Measurements from ENCODE around the gene C4orf46.

The C4orf46 gene

DNA sequence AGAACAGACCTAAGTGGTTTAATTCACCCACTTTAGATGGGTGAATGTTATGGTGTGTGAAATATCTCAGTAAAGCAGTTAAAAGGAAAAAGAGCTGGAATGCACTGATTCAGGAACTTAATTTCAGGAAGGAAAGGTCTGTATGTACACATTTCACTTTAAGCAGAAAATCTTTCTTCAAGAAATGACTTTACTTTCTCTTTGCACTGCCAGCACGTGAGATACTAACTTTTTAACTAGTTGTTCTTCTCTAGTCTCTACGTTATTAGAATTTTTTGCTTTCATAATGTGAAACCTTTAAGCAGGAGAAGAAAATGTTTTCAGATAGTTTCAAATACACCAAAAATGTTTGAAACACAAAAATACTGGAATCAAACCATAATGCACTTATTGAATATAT, 18.8 kb downstream of the C4orf46 start:
- Histone ChIP-seq H3K9me3 (ENCODE audit: control insufficient read depth, insufficient read depth, low read length) (no peaks in the 10 kb centered on the region), H3K36me3 (ENCODE audit: control insufficient read depth, insufficient read depth, low read length) (no peaks in the 10 kb centered on the region), H3K4me3 (ENCODE audit: low read depth, low read length) (no peak overlapping the region), H3K27me3 (ENCODE audit: control insufficient read depth, insufficient read depth, low read length) (no peaks in the 10 kb centered on the region), H3K9ac (ENCODE audit: low read depth, low read length) (no peak overlapping the region), H3K4me1 (ENCODE audit: control insufficient read depth, insufficient read depth, low read length) (peaks cover 7% of the 10 kb centered on the region), H3K27ac (ENCODE audit: low read depth, low read length) (no peak overlapping the region)

DNA sequence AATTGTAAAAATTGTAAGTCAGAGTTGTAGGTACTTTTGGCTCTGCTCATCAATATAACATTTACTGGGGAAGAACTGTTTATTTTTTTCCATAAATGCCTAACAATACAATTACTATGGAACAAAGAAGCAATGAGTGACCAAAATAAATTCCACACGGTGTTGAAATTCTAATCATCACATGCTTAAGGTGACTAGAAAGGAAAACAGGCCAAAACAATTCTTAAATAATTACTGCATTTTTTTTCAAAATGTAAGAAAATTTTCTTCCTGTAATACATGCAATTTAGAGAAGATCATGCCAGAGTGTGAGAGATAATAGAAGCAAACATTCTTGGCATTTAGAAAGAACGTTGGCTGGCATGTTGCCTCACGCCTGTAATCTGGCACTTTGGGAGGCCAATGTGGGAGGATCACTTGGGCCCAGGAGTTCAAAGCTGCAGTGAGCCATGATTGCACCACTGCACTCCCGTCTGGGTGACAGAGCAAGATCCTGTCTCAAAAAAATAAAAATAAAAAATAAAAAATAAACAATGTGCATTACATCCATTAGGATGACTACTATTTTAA, 22.5 kb downstream of the C4orf46 start:
- no peaks in the 10 kb centered on the region for H3K27me3 ChIP-seq (ENCODE audit: control insufficient read depth, insufficient read depth, low read length)
- no peak overlapping the region for H3K4me3 ChIP-seq (ENCODE audit: low read depth, low read length)
- H3K27ac ChIP-seq (ENCODE audit: low read depth, low read length), result no peak overlapping the region
- no peaks in the 10 kb centered on the region for H3K36me3 ChIP-seq (ENCODE audit: control insufficient read depth, insufficient read depth, low read length)
- no peaks in the 10 kb centered on the region for H3K9me3 ChIP-seq (ENCODE audit: control insufficient read depth, insufficient read depth, low read length)
- H3K4me1 ChIP-seq (ENCODE audit: control insufficient read depth, insufficient read depth, low read length), result no peaks in the 10 kb centered on the region
- no peak overlapping the region for H3K9ac ChIP-seq (ENCODE audit: low read depth, low read length)

DNA sequence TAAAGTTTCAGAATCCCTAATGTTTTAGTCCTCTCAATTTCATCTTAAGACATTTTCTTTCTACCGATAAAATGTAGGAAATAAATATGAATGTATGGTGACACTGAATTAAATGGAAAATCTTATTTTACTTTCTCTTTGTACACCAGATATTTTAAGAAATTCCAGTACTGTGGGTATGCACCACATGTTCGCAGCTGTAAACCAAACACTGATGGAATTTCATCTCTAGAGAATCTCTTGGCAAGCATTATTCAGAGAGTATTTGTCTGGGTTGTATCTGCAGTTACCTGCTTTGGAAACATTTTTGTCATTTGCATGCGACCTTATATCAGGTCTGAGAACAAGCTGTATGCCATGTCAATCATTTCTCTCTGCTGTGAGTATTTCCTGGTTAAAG, 26.9 kb downstream of the C4orf46 start:
- Histone ChIP-seq H3K9ac (ENCODE audit: low read depth, low read length) (no peak overlapping the region), H3K27ac (ENCODE audit: low read depth, low read length) (no peak overlapping the region), H3K4me1 (ENCODE audit: control insufficient read depth, insufficient read depth, low read length) (no peaks in the 10 kb centered on the region), H3K9me3 (ENCODE audit: control insufficient read depth, insufficient read depth, low read length) (no peaks in the 10 kb centered on the region), H3K36me3 (ENCODE audit: control insufficient read depth, insufficient read depth, low read length) (no peaks in the 10 kb centered on the region), H3K4me3 (ENCODE audit: low read depth, low read length) (no peak overlapping the region), H3K27me3 (ENCODE audit: control insufficient read depth, insufficient read depth, low read length) (no peaks in the 10 kb centered on the region)

DNA sequence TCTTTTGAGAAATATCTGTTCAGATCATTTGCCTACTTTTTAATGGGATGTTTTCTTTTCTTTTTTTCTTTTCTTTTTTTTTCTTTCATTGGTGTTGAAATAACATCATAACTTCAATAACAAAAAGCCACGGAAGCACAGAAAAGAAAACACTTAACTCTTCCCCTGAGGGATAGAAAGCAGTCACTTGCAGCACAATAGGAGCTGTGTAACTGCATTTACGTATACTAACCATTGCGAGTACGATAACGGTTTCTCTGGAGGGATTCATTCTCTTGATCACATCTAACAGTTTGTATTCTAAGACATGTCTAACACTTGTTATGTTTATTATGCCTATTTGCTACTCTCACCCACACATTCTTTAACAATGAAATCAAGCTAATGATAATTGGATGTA, 27.3 kb downstream of the C4orf46 start:
- no peaks in the 10 kb centered on the region for H3K36me3 ChIP-seq (ENCODE audit: control insufficient read depth, insufficient read depth, low read length)
- H3K27ac ChIP-seq (ENCODE audit: low read depth, low read length), result no peak overlapping the region
- no peak overlapping the region for H3K4me3 ChIP-seq (ENCODE audit: low read depth, low read length)
- no peaks in the 10 kb centered on the region for H3K27me3 ChIP-seq (ENCODE audit: control insufficient read depth, insufficient read depth, low read length)
- H3K9ac ChIP-seq (ENCODE audit: low read depth, low read length), result no peak overlapping the region
- no peaks in the 10 kb centered on the region for H3K9me3 ChIP-seq (ENCODE audit: control insufficient read depth, insufficient read depth, low read length)
- H3K4me1 ChIP-seq (ENCODE audit: control insufficient read depth, insufficient read depth, low read length), result no peaks in the 10 kb centered on the region

DNA sequence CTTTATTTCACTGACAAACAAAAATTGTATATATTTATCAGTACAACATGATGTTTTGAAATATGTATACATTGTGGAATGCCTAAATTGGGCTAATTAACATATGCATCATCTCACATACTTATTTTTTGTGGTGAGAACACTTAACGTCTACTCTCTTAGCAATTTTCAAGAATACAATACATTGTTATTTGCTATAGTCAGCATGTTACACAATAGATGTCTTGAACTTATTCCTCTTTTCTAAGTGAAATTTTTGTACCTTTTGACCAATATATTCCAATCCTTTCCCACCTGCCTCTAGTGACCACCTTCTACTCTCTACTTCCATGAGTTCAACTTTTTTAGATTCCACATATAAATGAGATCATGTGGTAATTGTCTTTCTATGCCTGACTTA, 35.1 kb downstream of the C4orf46 start:
- Histone ChIP-seq H3K27ac (ENCODE audit: low read depth, low read length) (no peak overlapping the region), H3K27me3 (ENCODE audit: control insufficient read depth, insufficient read depth, low read length) (no peaks in the 10 kb centered on the region), H3K36me3 (ENCODE audit: control insufficient read depth, insufficient read depth, low read length) (no peaks in the 10 kb centered on the region), H3K9ac (ENCODE audit: low read depth, low read length) (no peak overlapping the region), H3K4me1 (ENCODE audit: control insufficient read depth, insufficient read depth, low read length) (no peaks in the 10 kb centered on the region), H3K9me3 (ENCODE audit: control insufficient read depth, insufficient read depth, low read length) (no peaks in the 10 kb centered on the region), H3K4me3 (ENCODE audit: low read depth, low read length) (no peak overlapping the region)

DNA sequence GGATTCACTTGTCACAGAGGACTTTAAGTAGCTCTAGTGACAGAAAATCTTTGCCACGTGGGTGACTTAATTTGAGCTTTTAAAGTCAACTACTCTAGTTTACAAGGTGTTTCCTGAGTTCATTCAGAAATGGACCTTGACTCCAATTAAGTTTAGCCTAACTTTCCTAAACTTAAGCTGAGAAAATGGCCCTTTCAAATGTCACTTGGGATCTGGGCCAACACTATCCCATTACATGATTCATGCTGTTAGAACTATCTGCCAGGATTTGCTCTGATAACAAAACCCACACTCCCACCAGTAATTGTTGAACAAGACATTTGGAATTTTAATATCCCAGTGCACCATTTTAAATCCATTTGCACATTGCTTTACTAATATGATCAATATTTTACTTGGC, 40.8 kb downstream of the C4orf46 start:
- Histone ChIP-seq H3K27me3 (ENCODE audit: control insufficient read depth, insufficient read depth, low read length) (no peaks in the 10 kb centered on the region), H3K9me3 (ENCODE audit: control insufficient read depth, insufficient read depth, low read length) (no peaks in the 10 kb centered on the region), H3K4me3 (ENCODE audit: low read depth, low read length) (no peak overlapping the region), H3K36me3 (ENCODE audit: control insufficient read depth, insufficient read depth, low read length) (no peaks in the 10 kb centered on the region), H3K27ac (ENCODE audit: low read depth, low read length) (no peak overlapping the region), H3K9ac (ENCODE audit: low read depth, low read length) (no peak overlapping the region), H3K4me1 (ENCODE audit: control insufficient read depth, insufficient read depth, low read length) (no peaks in the 10 kb centered on the region)

DNA sequence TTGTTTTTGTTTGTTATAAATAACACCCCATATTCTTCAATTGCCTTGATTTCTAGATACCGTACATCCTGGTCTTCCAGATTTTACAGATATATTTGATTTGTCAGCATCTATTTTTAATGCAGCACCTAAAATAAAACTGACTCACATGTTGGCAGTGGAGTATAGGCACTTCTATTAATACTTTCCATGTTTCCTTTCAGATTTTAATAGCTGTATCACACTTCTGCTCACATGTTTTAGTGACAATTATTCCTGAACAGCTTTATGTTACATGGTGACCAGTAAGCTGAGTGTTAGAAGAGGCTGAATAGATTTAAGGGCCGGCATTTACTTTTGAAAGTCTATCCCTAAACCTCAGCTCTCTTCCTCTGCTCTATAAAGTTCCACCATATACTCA, 46.1 kb downstream of the C4orf46 start:
- Histone ChIP-seq H3K9me3 (ENCODE audit: control insufficient read depth, insufficient read depth, low read length) (no peaks in the 10 kb centered on the region), H3K4me1 (ENCODE audit: control insufficient read depth, insufficient read depth, low read length) (peaks cover 7% of the 10 kb centered on the region), H3K4me3 (ENCODE audit: low read depth, low read length) (no peak overlapping the region), H3K36me3 (ENCODE audit: control insufficient read depth, insufficient read depth, low read length) (no peaks in the 10 kb centered on the region), H3K9ac (ENCODE audit: low read depth, low read length) (no peak overlapping the region), H3K27me3 (ENCODE audit: control insufficient read depth, insufficient read depth, low read length) (no peaks in the 10 kb centered on the region), H3K27ac (ENCODE audit: low read depth, low read length) (no peak overlapping the region)

DNA sequence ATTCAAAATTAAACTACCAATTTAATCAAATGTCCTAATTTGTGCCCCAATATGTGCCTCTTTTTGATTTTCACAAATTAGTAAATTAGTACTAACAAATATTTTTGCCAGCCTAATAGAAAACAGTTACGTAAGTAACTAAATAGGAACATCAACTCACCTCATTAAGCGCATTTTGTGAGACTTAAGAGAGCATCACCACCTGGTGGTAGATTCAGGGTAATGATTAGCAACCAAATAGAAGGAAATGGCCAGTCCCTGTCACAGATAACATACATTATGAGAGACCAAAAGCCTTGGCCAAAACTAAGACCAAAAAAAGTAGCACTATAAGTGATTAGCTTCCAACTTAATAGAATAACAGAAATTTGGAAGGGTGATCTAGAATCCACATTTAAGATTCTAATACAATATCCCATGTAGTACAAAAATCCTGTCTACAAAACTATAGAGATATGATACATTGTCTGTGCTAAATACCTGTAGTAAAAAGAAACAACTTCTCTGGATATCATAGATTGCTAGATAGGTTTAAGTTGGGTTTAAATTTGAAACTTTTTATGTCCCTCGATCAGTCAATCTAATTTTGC, 46.7 kb downstream of the C4orf46 start:
- Histone ChIP-seq H3K4me1 (ENCODE audit: control insufficient read depth, insufficient read depth, low read length) (peaks cover 7% of the 10 kb centered on the region), H3K4me3 (ENCODE audit: low read depth, low read length) (no peak overlapping the region), H3K27me3 (ENCODE audit: control insufficient read depth, insufficient read depth, low read length) (no peaks in the 10 kb centered on the region)

DNA sequence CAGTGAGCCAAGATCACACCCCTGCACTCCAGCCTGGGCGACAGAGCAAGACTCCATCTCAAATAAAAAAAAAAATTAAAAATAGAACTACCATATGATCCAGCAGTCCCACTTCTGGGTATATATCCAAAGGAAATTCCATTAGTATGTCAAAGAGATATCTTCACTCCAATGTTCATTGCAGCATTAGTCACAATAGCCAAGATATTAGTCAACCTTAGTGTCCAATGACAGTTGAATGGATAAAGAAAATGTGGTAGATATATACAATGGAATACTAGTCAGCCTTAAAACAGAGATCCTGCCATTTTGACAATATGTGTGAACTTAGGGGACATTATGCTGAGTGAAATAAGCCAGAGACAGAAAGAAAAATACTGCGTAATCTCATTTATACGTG, 49.4 kb downstream of the C4orf46 start:
- no peak overlapping the region for H3K27ac ChIP-seq (ENCODE audit: low read depth, low read length)
- H3K4me1 ChIP-seq (ENCODE audit: control insufficient read depth, insufficient read depth, low read length), result peaks cover 7% of the 10 kb centered on the region
- H3K4me3 ChIP-seq (ENCODE audit: low read depth, low read length), result no peak overlapping the region
- H3K27me3 ChIP-seq (ENCODE audit: control insufficient read depth, insufficient read depth, low read length), result no peaks in the 10 kb centered on the region
- H3K9me3 ChIP-seq (ENCODE audit: control insufficient read depth, insufficient read depth, low read length), result no peaks in the 10 kb centered on the region
- H3K36me3 ChIP-seq (ENCODE audit: control insufficient read depth, insufficient read depth, low read length), result no peaks in the 10 kb centered on the region
- no peak overlapping the region for H3K9ac ChIP-seq (ENCODE audit: low read depth, low read length)

More for the DNA sequence above, 46.7 kb downstream of the C4orf46 start:
- Histone ChIP-seq H3K9ac (ENCODE audit: low read depth, low read length) (no peak overlapping the region), H3K36me3 (ENCODE audit: control insufficient read depth, insufficient read depth, low read length) (no peaks in the 10 kb centered on the region), H3K9me3 (ENCODE audit: control insufficient read depth, insufficient read depth, low read length) (no peaks in the 10 kb centered on the region), H3K27ac (ENCODE audit: low read depth, low read length) (no peak overlapping the region)

DNA sequence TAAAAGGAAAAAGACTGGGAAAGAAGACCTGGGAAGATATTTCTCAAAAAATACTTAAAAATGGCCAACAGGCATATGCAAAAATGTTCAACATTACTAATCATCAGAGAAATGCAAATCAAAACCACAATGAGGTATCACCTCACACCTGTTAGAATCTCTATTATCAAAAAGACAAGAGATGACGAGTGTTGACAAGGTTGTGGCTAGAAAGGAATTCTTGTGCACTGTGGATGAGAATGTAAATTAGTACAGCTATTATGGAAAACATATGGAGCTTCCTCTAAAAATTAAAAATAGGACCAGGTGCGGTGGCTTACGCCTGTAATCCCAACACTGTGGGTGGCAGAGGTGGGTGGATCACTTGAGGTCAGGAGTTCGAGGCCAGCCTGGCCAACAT, 50.0 kb downstream of the C4orf46 start:
- H3K9ac ChIP-seq (ENCODE audit: low read depth, low read length), result no peak overlapping the region
- no peak overlapping the region for H3K4me3 ChIP-seq (ENCODE audit: low read depth, low read length)
- no peaks in the 10 kb centered on the region for H3K27me3 ChIP-seq (ENCODE audit: control insufficient read depth, insufficient read depth, low read length)
- H3K4me1 ChIP-seq (ENCODE audit: control insufficient read depth, insufficient read depth, low read length), result peaks cover 7% of the 10 kb centered on the region
- no peaks in the 10 kb centered on the region for H3K9me3 ChIP-seq (ENCODE audit: control insufficient read depth, insufficient read depth, low read length)
- H3K27ac ChIP-seq (ENCODE audit: low read depth, low read length), result no peak overlapping the region
- H3K36me3 ChIP-seq (ENCODE audit: control insufficient read depth, insufficient read depth, low read length), result no peaks in the 10 kb centered on the region

DNA sequence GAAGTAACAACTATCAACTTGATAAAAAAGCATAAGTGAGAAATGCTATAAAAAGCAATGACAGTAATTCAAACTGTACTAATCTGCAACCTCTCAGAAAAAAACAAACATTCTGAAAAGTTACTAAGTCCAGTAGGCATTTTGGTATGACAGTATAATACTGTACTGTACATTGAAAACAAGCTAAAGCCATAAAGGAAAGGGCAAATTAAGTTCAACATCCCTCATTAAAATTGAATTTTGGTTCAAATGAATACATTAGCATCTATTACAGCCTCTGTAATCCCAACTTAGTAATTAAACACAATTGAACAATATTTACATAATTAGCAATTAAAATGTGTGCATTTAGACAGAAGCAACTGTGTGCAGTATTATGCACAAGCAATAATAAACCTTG, 53.7 kb downstream of the C4orf46 start:
- no peak overlapping the region for H3K9ac ChIP-seq (ENCODE audit: low read depth, low read length)
- no peaks in the 10 kb centered on the region for H3K9me3 ChIP-seq (ENCODE audit: control insufficient read depth, insufficient read depth, low read length)
- no peak overlapping the region for H3K4me3 ChIP-seq (ENCODE audit: low read depth, low read length)
- H3K27ac ChIP-seq (ENCODE audit: low read depth, low read length), result no peak overlapping the region
- H3K4me1 ChIP-seq (ENCODE audit: control insufficient read depth, insufficient read depth, low read length), result no peaks in the 10 kb centered on the region
- H3K27me3 ChIP-seq (ENCODE audit: control insufficient read depth, insufficient read depth, low read length), result no peaks in the 10 kb centered on the region
- H3K36me3 ChIP-seq (ENCODE audit: control insufficient read depth, insufficient read depth, low read length), result no peaks in the 10 kb centered on the region
